Muscle layer of colon (tissue), 2 donors: ENCODE results near the gene CBY2.
"Not testable (repeated sequence)": the region's sequence is repeated elsewhere in the genome, so short reads cannot be mapped to it uniquely, and the experiment has no call there.

Source experiments
- H3K27ac ChIP-seq: one replicate; pipeline ENCODE4 v1.7.0; 2013; ENCODE audit warnings: low read depth, mild to moderate bottlenecking, low read length, moderate library complexity
- H3K27me3 ChIP-seq, 2 donors: one replicate each; pipeline ENCODE4 v1.7.0; 2013; ENCODE audit warnings: low read length in 2 of 2, mild to moderate bottlenecking in 2 of 2; ENCODE audit not compliant: insufficient read depth in 2 of 2, control insufficient read depth in 1 of 2
- H3K36me3 ChIP-seq: one replicate; pipeline ENCODE4 v1.7.0; 2013; ENCODE audit warnings: mild to moderate bottlenecking, low read length; ENCODE audit not compliant: insufficient read depth
- H3K4me1 ChIP-seq: one replicate; pipeline ENCODE4 v1.7.0; 2013; ENCODE audit warnings: mild to moderate bottlenecking, low read length; ENCODE audit not compliant: insufficient read depth
- H3K4me3 ChIP-seq, 2 donors: one replicate each; pipeline ENCODE4 v1.7.0; 2013; ENCODE audit warnings: low read length in 2 of 2, low read depth in 1 of 2, mild to moderate bottlenecking in 1 of 2, moderate library complexity in 1 of 2
- H3K9ac ChIP-seq: one replicate; pipeline ENCODE4 v1.7.0; 2013; ENCODE audit warnings: low read length
- H3K9me3 ChIP-seq: one replicate; pipeline ENCODE4 v1.7.0; 2013; ENCODE audit warnings: mild to moderate bottlenecking, low read length
- donor health status: abdominal sarcoma.
- donor health status: Adenocarcinoma of cecum.

Gene CBY2

DNA sequence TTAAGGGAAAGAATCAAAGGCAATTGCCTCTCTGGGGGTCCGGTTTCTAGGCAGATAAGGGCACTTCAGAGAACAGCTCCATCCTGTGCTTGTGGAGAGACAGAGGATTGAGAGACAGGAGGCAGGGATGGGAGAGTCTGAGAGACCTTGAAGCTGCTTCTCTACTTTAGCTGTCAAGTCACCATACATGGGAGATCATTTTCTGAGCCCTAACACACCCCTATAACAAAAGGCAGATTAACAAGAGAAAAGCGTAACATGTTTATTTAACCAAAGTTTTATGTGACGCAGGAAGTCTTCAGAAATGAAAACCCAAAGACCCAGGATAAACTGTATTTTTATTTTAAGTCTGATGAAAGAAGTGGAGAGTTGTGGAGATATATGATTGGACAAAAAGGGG lies 48.4 kb downstream of the CBY2 start:
- Histone ChIP-seq H3K4me1 (no peaks in the 10 kb centered on the region), H3K9me3 (no peaks in the 10 kb centered on the region), H3K4me3 (no peak overlapping the region), H3K27ac (no peak overlapping the region), H3K27me3 (no peaks in the 10 kb centered on the region), H3K9ac (no peak overlapping the region), H3K36me3 (no peaks in the 10 kb centered on the region)

GRCh38 chr13:45751885-45752284 lies 49.8 kb downstream of the CBY2 start:
- no peak overlapping the region for H3K9ac ChIP-seq
- H3K4me1 ChIP-seq: no peaks in the 10 kb centered on the region
- no peaks in the 10 kb centered on the region for H3K36me3 ChIP-seq
- H3K9me3 ChIP-seq: no peaks in the 10 kb centered on the region
- H3K27me3 ChIP-seq: no peaks in the 10 kb centered on the region
- H3K27ac ChIP-seq: no peak overlapping the region
- H3K4me3 ChIP-seq: no peak overlapping the region

GRCh38 chr13:45752510-45752909 lies 50.4 kb downstream of the CBY2 start:
- Histone ChIP-seq H3K27me3 (no peaks in the 10 kb centered on the region), H3K9me3 (no peaks in the 10 kb centered on the region), H3K9ac (no peak overlapping the region), H3K27ac (no peak overlapping the region), H3K4me3 (no peak overlapping the region), H3K4me1 (no peaks in the 10 kb centered on the region), H3K36me3 (no peaks in the 10 kb centered on the region)

- not testable (repeated sequence) for H3K4me3 ChIP-seq, H3K9ac ChIP-seq, H3K36me3 ChIP-seq, H3K4me1 ChIP-seq, H3K9me3 ChIP-seq, H3K27ac ChIP-seq, H3K27me3 ChIP-seq
These were observed 54.4 kb downstream of the CBY2 start for GRCh38 chr13:45756498-45756897.

DNA sequence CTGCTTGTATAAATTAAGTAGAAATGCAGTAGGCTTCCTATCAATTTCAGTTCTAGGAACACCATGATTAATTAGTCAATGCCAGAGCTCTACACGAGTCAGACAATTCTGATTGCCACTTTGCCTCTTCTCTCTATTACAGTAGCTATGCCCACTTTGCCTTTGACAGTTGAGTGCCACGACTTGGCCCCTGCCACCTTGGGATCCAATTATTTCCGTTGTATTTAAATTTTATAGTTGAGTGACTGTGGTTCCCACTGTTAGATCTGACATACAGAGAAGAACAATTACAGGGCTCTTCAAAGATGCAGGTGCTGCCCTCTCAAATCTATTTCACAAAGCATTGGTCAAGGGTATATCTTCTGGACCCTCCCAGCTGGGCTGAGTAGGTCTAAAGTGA lies 55.5 kb downstream of the CBY2 start:
- H3K9ac ChIP-seq, H3K9me3 ChIP-seq, H3K36me3 ChIP-seq, H3K27ac ChIP-seq, H3K4me1 ChIP-seq, H3K4me3 ChIP-seq, H3K27me3 ChIP-seq: not testable (repeated sequence)

GRCh38 chr13:45763419-45763818 lies 61.3 kb downstream of the CBY2 start:
- peaks cover 2% of the 10 kb centered on the region for H3K4me1 ChIP-seq
- no peak overlapping the region for H3K27ac ChIP-seq
- no peak overlapping the region for H3K9ac ChIP-seq
- no peaks in the 10 kb centered on the region for H3K9me3 ChIP-seq
- H3K36me3 ChIP-seq: no peaks in the 10 kb centered on the region
- H3K27me3 ChIP-seq: no peaks in the 10 kb centered on the region
- H3K4me3 ChIP-seq: no peak overlapping the region
